Spleen (tissue), 11 donors: ENCODE data around the gene TMEM232. TPM values are rescaled to one million over a fixed set of nuclear protein-coding genes. Genes with fewer than 3 reads are reported as not detected.

Source experiments
- DNase-seq: peaks from one replicate; pipeline ENCODE4 v3.0.0-alpha.2; 2020
- H3K27ac ChIP-seq, 8 donors: fragments of 200-600 bp; sonication (generic) in 7 of 8; 1 replicate in 4 of 8; 2 replicates in 4 of 8; pipeline versions ENCODE4 v1.5.0 to v1.8.0; 2016 to 2021; ENCODE audit warnings: inconsistent platforms in 4 of 8, mild to moderate bottlenecking in 4 of 8, moderate library complexity in 1 of 8
- H3K27me3 ChIP-seq, 7 donors: fragments of 200-600 bp; sonication (generic) in 6 of 7; replicated peaks in 1 of 7; 1 replicate in 4 of 7; 2 replicates in 3 of 7; pipeline versions ENCODE4 v1.5.0 to v1.8.0; 2016 to 2021; ENCODE audit warnings: inconsistent platforms in 3 of 7, mild to moderate bottlenecking in 1 of 7
- H3K36me3 ChIP-seq, 6 donors: fragments of 200-600 bp; sonication (generic) in 5 of 6; 1 replicate in 4 of 6; 2 replicates in 2 of 6; pipeline versions ENCODE4 v1.5.0 to v1.8.0; 2016 to 2021; ENCODE audit warnings: inconsistent platforms in 2 of 6
- H3K4me1 ChIP-seq, 6 donors: fragments of 200-600 bp; sonication (generic) in 5 of 6; 1 replicate in 3 of 6; 2 replicates in 3 of 6; pipeline versions ENCODE4 v1.5.0 to v1.8.0; 2016 to 2021; ENCODE audit warnings: inconsistent platforms in 3 of 6
- H3K4me3 ChIP-seq, 8 donors: fragments of 200-600 bp; sonication (generic) in 7 of 8; 1 replicate in 4 of 8; 2 replicates in 4 of 8; pipeline versions ENCODE4 v1.5.0 to v1.8.0; 2016 to 2021; ENCODE audit warnings: inconsistent platforms in 4 of 8, mild to moderate bottlenecking in 4 of 8, moderate library complexity in 2 of 8
- H3K9me3 ChIP-seq, 8 donors: fragments of 200-600 bp; sonication (generic) in 7 of 8; 1 replicate in 4 of 8; 2 replicates in 4 of 8; pipeline versions ENCODE4 v1.5.0 to v1.8.0; 2016 to 2021; ENCODE audit warnings: inconsistent platforms in 4 of 8
- CTCF ChIP-seq, 11 experiments: fragments of 200-600 bp in 7 of 11; fragments of 450-650 bp in 4 of 11; sonication (generic) in 4 of 11; IDR thresholded peaks in 8 of 11; conservative IDR thresholded peaks in 3 of 11; 1 replicate in 7 of 11; 2 replicates in 4 of 11; pipeline versions ENCODE4 v1.4.0 to v1.8.0; 2016 to 2021; ENCODE audit warnings: antibody characterized with exemption in 11 of 11, inconsistent platforms in 4 of 11, mild to moderate bottlenecking in 1 of 11
- POLR2A ChIP-seq, 3 donors: fragments of 450-650 bp; IDR thresholded peaks; one replicate each; pipeline ENCODE4 v1.5.1; 2017; ENCODE audit warnings: antibody characterized with exemption in 3 of 3, mild to moderate bottlenecking in 1 of 3
- POLR2AphosphoS5 ChIP-seq, 3 donors: sonication (generic); formaldehyde crosslinking; IDR thresholded peaks; one replicate each; pipeline ENCODE4 v1.5.1; 2017; ENCODE audit warnings: antibody characterized with exemption in 3 of 3
- WGBS, 5 donors: extraction: QIAGEN DNeasy Blood & Tissue Kit in 3 of 5; methylation state at CpG; one replicate each; pipeline versions ENCODE4 v1.1.5 to v1.1.7; 2013 to 2018; 5-methylcytosine and 5-hydroxymethylcytosine counted together
- intact Hi-C: fragments of 100-400 bp; cut with DNase I; formaldehyde crosslinking; loops from one replicate; pipeline ENCODE4 v1.15.0; 2023; ENCODE audit warnings: low total_unique reads
- polyA plus RNA-seq, 3 donors: library from polyadenylated mRNA; stranded (reverse); fragments of 200-250 nt; gene quantifications; one replicate each; pipeline ENCODE4 v1.2.1, GENCODE V29; 2013
- total RNA-seq, 7 donors: library from RNA; depleted of rRNA in 3 of 7; stranded (reverse); fragments of >200 nt in 3 of 7; fragmentation: NEBNext Ultra II Directional in 4 of 7; extraction: Animal tissue kit (Norgen Biotek cat#: 25700) in 4 of 7; gene quantifications; one replicate each; pipeline versions ENCODE4 v1.1.0 to v1.2.1, GENCODE V29; 2016 to 2021
- donor health status: healthy with polysubstance abuse.
- donor health status: DM: no; HTN: no; CAD: no; lungs with moderate emphysema.
- donor health status: DM: no; HTN: no; CAD: no.
- donor health status: Bipolar disorder and iron deficiency.
- donor health status: healthy.
- donor health status: DM: no; HTN: no; CAD: no.
- donor health status: DM: yes; HTN: yes; CAD: no.

The TMEM232 gene
- total and polyA plus RNA-seq, 10 donors: 0.11 to 4.3 (median 2.6) TPM

GRCh38 chr5:110547495-110547894, 179.0 kb downstream of the TMEM232 start:
- peaks cover 0 to 17% (median 14%) of the 10 kb centered on the region in 8 donors for H3K9me3 ChIP-seq
- whole genome bisulfite sequencing, 5 donors: 80 to 93% (median 88%) methylated on average over 4 of the region's 4 CpGs
- H3K27ac ChIP-seq: no peak overlapping the region
- no peaks in the 10 kb centered on the region for H3K27me3 ChIP-seq
- H3K4me1 ChIP-seq: no peaks in the 10 kb centered on the region
- TF ChIP-seq CTCF (IDR thresholded peaks at IDR 0.05 in 8 of 11, conservative IDR thresholded peaks at IDR 0.05 in 3 of 11): no peak
- TF ChIP-seq POLR2AphosphoS5 (IDR thresholded peaks at IDR 0.05): no peak
- no peak for TF ChIP-seq POLR2A (IDR thresholded peaks at IDR 0.05)
- no peak for DNase-seq
- no peaks in the 10 kb centered on the region for H3K36me3 ChIP-seq
- intact Hi-C loops: no loop called here
- H3K4me3 ChIP-seq: no peak overlapping the region

- Histone ChIP-seq H3K4me3 (no peak overlapping the region), H3K27ac (no peak overlapping the region), H3K36me3 (no peaks in the 10 kb centered on the region), H3K9me3 (no peaks in the 10 kb centered on the region), H3K27me3 (no peaks in the 10 kb centered on the region), H3K4me1 (no peaks in the 10 kb centered on the region)
- 85 to 97% (median 90%) methylated on average over 1 of the region's 1 CpG for WGBS, 5 donors
- TF ChIP-seq POLR2A (IDR thresholded peaks at IDR 0.05) (no peak), CTCF (IDR thresholded peaks at IDR 0.05 in 8 of 11, conservative IDR thresholded peaks at IDR 0.05 in 3 of 11) (no peak), POLR2AphosphoS5 (IDR thresholded peaks at IDR 0.05) (no peak)
- intact Hi-C loops: no loop called here
- DNase-seq: no peak
Observed at GRCh38 chr5:110545716-110546115, 180.8 kb downstream of the TMEM232 start.

DNA sequence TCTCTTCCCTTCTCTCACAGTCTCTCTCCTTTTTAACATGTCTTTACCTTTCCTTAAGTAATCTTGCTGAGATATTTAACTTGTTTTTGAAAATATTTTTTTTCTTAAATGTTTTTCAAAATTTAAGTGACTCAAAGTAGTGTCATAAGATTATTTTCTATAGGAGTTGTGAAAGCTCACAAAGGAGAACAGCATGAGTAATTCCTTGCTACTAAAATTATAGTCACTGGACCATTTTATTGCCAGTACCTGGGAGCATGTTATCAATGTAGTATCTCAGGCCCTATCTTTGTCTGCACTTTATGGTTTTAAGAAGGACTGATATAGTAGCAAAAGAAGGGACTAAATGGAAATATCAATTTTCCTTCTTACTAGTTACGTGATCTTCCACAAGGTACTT, 181.9 kb downstream of the TMEM232 start:
- DNase-seq: no peak
- Histone ChIP-seq H3K9me3 (no peaks in the 10 kb centered on the region), H3K4me3 (no peak overlapping the region), H3K36me3 (no peaks in the 10 kb centered on the region), H3K4me1 (no peaks in the 10 kb centered on the region), H3K27ac (no peak overlapping the region), H3K27me3 (no peaks in the 10 kb centered on the region)
- WGBS, 5 donors: 76 to 97% (median 88%) methylated on average over 1 of the region's 1 CpG
- no peak for TF ChIP-seq POLR2A (IDR thresholded peaks at IDR 0.05)
- no peak for TF ChIP-seq POLR2AphosphoS5 (IDR thresholded peaks at IDR 0.05)
- TF ChIP-seq CTCF (IDR thresholded peaks at IDR 0.05 in 8 of 11, conservative IDR thresholded peaks at IDR 0.05 in 3 of 11): no peak
- intact Hi-C loops: no loop called here

DNA sequence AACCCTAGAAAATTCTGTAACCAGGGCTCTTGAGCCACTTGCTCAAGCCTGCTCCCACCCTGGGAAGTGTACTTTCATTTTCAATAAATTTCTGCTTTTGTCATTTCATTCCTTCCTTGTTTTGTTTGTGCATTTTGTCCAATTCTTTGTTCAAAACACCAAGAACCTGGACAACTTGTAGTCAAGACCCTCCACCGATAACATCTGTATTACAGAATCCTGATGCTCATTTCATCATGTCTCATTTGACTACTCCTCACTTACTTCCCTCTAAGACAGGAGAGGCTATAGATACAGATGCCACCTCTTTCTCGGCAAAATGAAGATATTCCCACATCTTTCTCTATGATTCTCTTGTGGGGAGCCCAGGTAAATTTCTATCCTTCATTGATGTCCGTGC, 183.5 kb downstream of the TMEM232 start:
- TF ChIP-seq POLR2AphosphoS5 (IDR thresholded peaks at IDR 0.05): no peak
- TF ChIP-seq POLR2A (IDR thresholded peaks at IDR 0.05): no peak
- TF ChIP-seq CTCF (IDR thresholded peaks at IDR 0.05 in 8 of 11, conservative IDR thresholded peaks at IDR 0.05 in 3 of 11): no peak
- DNase-seq: no peak
- 87 to 91% (median 89%) methylated on average over 3 of the region's 3 CpGs for WGBS, 5 donors
- Histone ChIP-seq H3K36me3 (no peaks in the 10 kb centered on the region), H3K9me3 (no peaks in the 10 kb centered on the region), H3K27ac (no peak overlapping the region), H3K4me3 (no peak overlapping the region), H3K4me1 (no peaks in the 10 kb centered on the region), H3K27me3 (no peaks in the 10 kb centered on the region)
- intact Hi-C loops: no loop called here
